T-helper 22 cell (primary cell): ENCODE measurements around the gene A2ML1.
"Not testable (repeated sequence)": the region's sequence is repeated elsewhere in the genome, so short reads cannot be mapped to it uniquely, and the experiment has no call there.

Experiments
- DNase-seq: peaks from one replicate; pipeline ENCODE4 v3.0.0-alpha.2; 2020; ENCODE audit warnings: low read depth

Gene A2ML1

GRCh38 chr12:8855891-8856290 is 33.5 kb downstream of the A2ML1 start:
- DNase-seq = no peak

- DNase-seq = not testable (repeated sequence)
Observed at GRCh38 chr12:8859448-8859847, 37.0 kb downstream of the A2ML1 start.

GRCh38 chr12:8860165-8860961 is 37.9 kb downstream of the A2ML1 start:
- DNase-seq = no peak

GRCh38 chr12:8866429-8866828 is 44.0 kb downstream of the A2ML1 start:
- no peak for DNase-seq

- no peak for DNase-seq
Observed at GRCh38 chr12:8867009-8867408, 44.6 kb downstream of the A2ML1 start.

- DNase-seq = no peak
Observed at GRCh38 chr12:8867786-8868185, 45.4 kb downstream of the A2ML1 start.

- no peak for DNase-seq
Observed at GRCh38 chr12:8870586-8870985, 48.2 kb downstream of the A2ML1 start.

- DNase-seq = no peak
Observed at GRCh38 chr12:8871068-8871467, 48.6 kb downstream of the A2ML1 start.

GRCh38 chr12:8876887-8877286 is 54.5 kb downstream of the A2ML1 start:
- DNase-seq = no peak

GRCh38 chr12:8886502-8887284 is 64.3 kb downstream of the A2ML1 start:
- no peak for DNase-seq

GRCh38 chr12:8887285-8887715 is 64.9 kb downstream of the A2ML1 start:
- no peak for DNase-seq

GRCh38 chr12:8890313-8891085 is 68.1 kb downstream of the A2ML1 start:
- peak; percentile 18 for DNase-seq

- no peak for DNase-seq
Observed at GRCh38 chr12:8891976-8892375, 69.6 kb downstream of the A2ML1 start.

GRCh38 chr12:8894378-8894777 is 72.0 kb downstream of the A2ML1 start:
- DNase-seq = no peak

GRCh38 chr12:8894986-8895385 is 72.6 kb downstream of the A2ML1 start:
- no peak for DNase-seq

- DNase-seq = no peak
Observed at GRCh38 chr12:8897081-8897480, 74.7 kb downstream of the A2ML1 start.

- no peak for DNase-seq
Observed at GRCh38 chr12:8899830-8900229, 77.4 kb downstream of the A2ML1 start.

- not testable (repeated sequence) for DNase-seq
Observed at GRCh38 chr12:8902703-8903102, 80.3 kb downstream of the A2ML1 start.

GRCh38 chr12:8903646-8904045 is 81.2 kb downstream of the A2ML1 start:
- DNase-seq = no peak

- no peak for DNase-seq
Observed at GRCh38 chr12:8904665-8905064, 82.2 kb downstream of the A2ML1 start.

GRCh38 chr12:8905546-8905945 is 83.1 kb downstream of the A2ML1 start:
- no peak for DNase-seq
